Naive B cell (primary cell): ENCODE data around the gene DAAM2. TPM values are rescaled to one million over a fixed set of nuclear protein-coding genes. Genes with fewer than 3 reads are reported as not detected.

Experiments
- ATAC-seq, 2 donors: fragments of 150-1000 bp; cut with Tn5 transposase; 2 replicates each; pipeline ENCODE4 v1.10.0; 2021; ENCODE audit warnings: low read depth in 2 of 2, mild to moderate bottlenecking in 2 of 2, moderate library complexity in 2 of 2
- DNase-seq: peaks from one replicate; pipeline ENCODE4 v3.0.0; 2022
- H3K27ac Mint-ChIP-seq, 6 donors: one replicate each; pipeline ENCODE4 v1.8.0; 2020 to 2022; ENCODE audit warnings: mild to moderate bottlenecking in 6 of 6, mixed read lengths in 6 of 6, moderate library complexity in 5 of 6, inconsistent platforms in 2 of 6
- H3K27me3 Mint-ChIP-seq, 3 donors: one replicate each; pipeline ENCODE4 v1.8.0; 2021 to 2022; ENCODE audit warnings: mixed read lengths in 3 of 3, mild to moderate bottlenecking in 1 of 3
- H3K36me3 Mint-ChIP-seq, 2 donors: one replicate each; pipeline ENCODE4 v1.8.0; 2020 to 2022; ENCODE audit warnings: mixed read lengths in 2 of 2, inconsistent platforms in 1 of 2, mild to moderate bottlenecking in 1 of 2
- H3K4me1 Mint-ChIP-seq, 3 donors: one replicate each; pipeline ENCODE4 v1.8.0; 2020 to 2022; ENCODE audit warnings: mixed read lengths in 3 of 3, inconsistent platforms in 1 of 3, mild to moderate bottlenecking in 1 of 3, moderate library complexity in 1 of 3
- H3K4me3 Mint-ChIP-seq, 8 donors: one replicate each; pipeline ENCODE4 v1.8.0; 2020 to 2022; ENCODE audit warnings: mild to moderate bottlenecking in 8 of 8, mixed read lengths in 8 of 8, moderate library complexity in 8 of 8, inconsistent platforms in 2 of 8
- H3K9me3 Mint-ChIP-seq, 7 donors: one replicate each; pipeline ENCODE4 v1.8.0; 2020 to 2022; ENCODE audit warnings: mixed read lengths in 7 of 7, mild to moderate bottlenecking in 5 of 7, inconsistent platforms in 2 of 7, moderate library complexity in 1 of 7
- polyA plus RNA-seq, 6 donors: library from polyadenylated mRNA; unstranded; fragments of 300-500 nt; fragmentation: Illumina TruSeq; gene quantifications; one replicate each; pipeline ENCODE4 v1.2.3, GENCODE V29; 2021; ENCODE audit warnings: low read depth in 6 of 6

Gene DAAM2
- polyA plus RNA-seq: not detected

- Mint-ChIP-seq H3K27ac (peak within 1 kb of the TSS in 3 of 6 donors; percentile 9 to 27 (median 26)), H3K36me3 (no peaks in the 10 kb centered on the region), H3K4me1 (peaks cover 4 to 11% (median 9%) of the 10 kb centered on the region in 3 donors), H3K27me3 (peaks cover 54 to 91% (median 85%) of the 10 kb centered on the region in 3 donors), H3K9me3 (peaks cover 0 to 4% (median 0%) of the 10 kb centered on the region in 7 donors), H3K4me3 (peak within 1 kb of the TSS in 2 of 8 donors; percentile 3 to 45)
- DNase-seq (no peak), ATAC-seq (no peak)
Measured at GRCh38 chr6:39791850-39792539, at the start of gene DAAM2. Gene DAAM2, plus strand, starts transcription at chr6:39792376. Its CDS starts 63,927 bp downstream, at chr6:39856303.

GRCh38 chr6:39746795-39747194 is 45.4 kb upstream of the DAAM2 start:
- Mint-ChIP-seq H3K27ac (no peak overlapping the region), H3K27me3 (peaks cover 0 to 15% (median 0%) of the 10 kb centered on the region in 3 donors), H3K4me1 (no peaks in the 10 kb centered on the region), H3K9me3 (peaks cover 0 to 12% (median 4%) of the 10 kb centered on the region in 7 donors), H3K36me3 (no peaks in the 10 kb centered on the region), H3K4me3 (no peak overlapping the region)
- no peak for ATAC-seq
- no peak for DNase-seq

- Mint-ChIP-seq H3K36me3 (no peaks in the 10 kb centered on the region), H3K9me3 (peaks cover 0 to 5% (median 0%) of the 10 kb centered on the region in 7 donors), H3K4me3 (no peak overlapping the region), H3K27me3 (peaks cover 6 to 10% (median 7%) of the 10 kb centered on the region in 3 donors), H3K27ac (no peak overlapping the region), H3K4me1 (no peaks in the 10 kb centered on the region)
- ATAC-seq: no peak
- no peak for DNase-seq
Measured at GRCh38 chr6:39752835-39753724, 39.1 kb upstream of the DAAM2 start.

- peaks cover 6 to 10% (median 7%) of the 10 kb centered on the region in 3 donors for H3K27me3 Mint-ChIP-seq
- H3K27ac Mint-ChIP-seq: no peak overlapping the region
- DNase-seq (no peak), ATAC-seq (no peak)
- H3K4me3 Mint-ChIP-seq: no peak overlapping the region
- H3K36me3 Mint-ChIP-seq: no peaks in the 10 kb centered on the region
- H3K9me3 Mint-ChIP-seq: peaks cover 0 to 5% (median 0%) of the 10 kb centered on the region in 7 donors
- H3K4me1 Mint-ChIP-seq: no peaks in the 10 kb centered on the region
Measured at GRCh38 chr6:39753725-39754045, 38.5 kb upstream of the DAAM2 start.

GRCh38 chr6:39754514-39755115 is 37.6 kb upstream of the DAAM2 start:
- DNase-seq (no peak), ATAC-seq (no peak)
- Mint-ChIP-seq H3K36me3 (no peaks in the 10 kb centered on the region), H3K27ac (no peak overlapping the region), H3K27me3 (peaks cover 6 to 15% (median 10%) of the 10 kb centered on the region in 3 donors), H3K4me3 (no peak overlapping the region), H3K9me3 (peaks cover 0 to 5% (median 1%) of the 10 kb centered on the region in 7 donors), H3K4me1 (no peaks in the 10 kb centered on the region)

GRCh38 chr6:39755231-39755630 is 36.9 kb upstream of the DAAM2 start:
- ATAC-seq: no peak
- peaks cover 6 to 18% (median 10%) of the 10 kb centered on the region in 3 donors for H3K27me3 Mint-ChIP-seq

GRCh38 chr6:39756582-39756981 is 35.6 kb upstream of the DAAM2 start:
- H3K36me3 Mint-ChIP-seq: no peaks in the 10 kb centered on the region
- DNase-seq (no peak), ATAC-seq (no peak)
- peaks cover 12 to 18% (median 16%) of the 10 kb centered on the region in 3 donors for H3K27me3 Mint-ChIP-seq
- no peak overlapping the region for H3K4me3 Mint-ChIP-seq
- H3K4me1 Mint-ChIP-seq: no peaks in the 10 kb centered on the region
- H3K27ac Mint-ChIP-seq: no peak overlapping the region
- H3K9me3 Mint-ChIP-seq: peaks cover 0 to 5% (median 1%) of the 10 kb centered on the region in 7 donors

More at GRCh38 chr6:39755231-39755630, 36.9 kb upstream of the DAAM2 start:
- DNase-seq: no peak
- H3K4me1 Mint-ChIP-seq: no peaks in the 10 kb centered on the region
- H3K27ac Mint-ChIP-seq: no peak overlapping the region
- H3K4me3 Mint-ChIP-seq: no peak overlapping the region
- H3K9me3 Mint-ChIP-seq: peaks cover 0 to 5% (median 1%) of the 10 kb centered on the region in 7 donors
- H3K36me3 Mint-ChIP-seq: no peaks in the 10 kb centered on the region

GRCh38 chr6:39758905-39759605 is 33.1 kb upstream of the DAAM2 start:
- no peak for DNase-seq
- H3K4me3 Mint-ChIP-seq: no peak overlapping the region
- no peaks in the 10 kb centered on the region for H3K36me3 Mint-ChIP-seq
- H3K27me3 Mint-ChIP-seq: peaks cover 25 to 32% (median 30%) of the 10 kb centered on the region in 3 donors
- H3K27ac Mint-ChIP-seq: no peak overlapping the region
- peaks cover 0 to 5% (median 4%) of the 10 kb centered on the region in 7 donors for H3K9me3 Mint-ChIP-seq
- H3K4me1 Mint-ChIP-seq: no peaks in the 10 kb centered on the region
- ATAC-seq: no peak

GRCh38 chr6:39760226-39760952 is 31.8 kb upstream of the DAAM2 start:
- H3K36me3 Mint-ChIP-seq: no peaks in the 10 kb centered on the region
- DNase-seq (no peak), ATAC-seq (no peak)
- H3K27me3 Mint-ChIP-seq: peaks cover 25 to 37% (median 30%) of the 10 kb centered on the region in 3 donors
- no peak overlapping the region for H3K4me3 Mint-ChIP-seq
- H3K27ac Mint-ChIP-seq: no peak overlapping the region
- no peaks in the 10 kb centered on the region for H3K4me1 Mint-ChIP-seq
- peaks cover 0 to 5% (median 4%) of the 10 kb centered on the region in 7 donors for H3K9me3 Mint-ChIP-seq

GRCh38 chr6:39765508-39766065 is 26.6 kb upstream of the DAAM2 start:
- Mint-ChIP-seq H3K4me1 (no peaks in the 10 kb centered on the region), H3K9me3 (peaks cover 0 to 8% (median 0%) of the 10 kb centered on the region in 7 donors), H3K27ac (no peak overlapping the region), H3K27me3 (peaks cover 14 to 33% (median 29%) of the 10 kb centered on the region in 3 donors), H3K4me3 (no peak overlapping the region), H3K36me3 (no peaks in the 10 kb centered on the region)
- DNase-seq: no peak
- no peak for ATAC-seq

- Mint-ChIP-seq H3K4me1 (no peaks in the 10 kb centered on the region), H3K27ac (no peak overlapping the region), H3K9me3 (peaks cover 0 to 6% (median 0%) of the 10 kb centered on the region in 7 donors), H3K4me3 (no peak overlapping the region), H3K36me3 (no peaks in the 10 kb centered on the region), H3K27me3 (peaks cover 19 to 25% (median 20%) of the 10 kb centered on the region in 3 donors)
- no peak for ATAC-seq
- DNase-seq: no peak
Measured at GRCh38 chr6:39769012-39769411, 23.2 kb upstream of the DAAM2 start.

GRCh38 chr6:39770446-39770845 is 21.7 kb upstream of the DAAM2 start:
- Mint-ChIP-seq H3K4me3 (no peak overlapping the region), H3K36me3 (no peaks in the 10 kb centered on the region), H3K27ac (no peak overlapping the region), H3K27me3 (peaks cover 20 to 30% (median 21%) of the 10 kb centered on the region in 3 donors), H3K4me1 (no peaks in the 10 kb centered on the region), H3K9me3 (peaks cover 0 to 6% (median 3%) of the 10 kb centered on the region in 7 donors)
- ATAC-seq (no peak), DNase-seq (no peak)
